ENCODE results near the gene PPP1R11.

DNA sequence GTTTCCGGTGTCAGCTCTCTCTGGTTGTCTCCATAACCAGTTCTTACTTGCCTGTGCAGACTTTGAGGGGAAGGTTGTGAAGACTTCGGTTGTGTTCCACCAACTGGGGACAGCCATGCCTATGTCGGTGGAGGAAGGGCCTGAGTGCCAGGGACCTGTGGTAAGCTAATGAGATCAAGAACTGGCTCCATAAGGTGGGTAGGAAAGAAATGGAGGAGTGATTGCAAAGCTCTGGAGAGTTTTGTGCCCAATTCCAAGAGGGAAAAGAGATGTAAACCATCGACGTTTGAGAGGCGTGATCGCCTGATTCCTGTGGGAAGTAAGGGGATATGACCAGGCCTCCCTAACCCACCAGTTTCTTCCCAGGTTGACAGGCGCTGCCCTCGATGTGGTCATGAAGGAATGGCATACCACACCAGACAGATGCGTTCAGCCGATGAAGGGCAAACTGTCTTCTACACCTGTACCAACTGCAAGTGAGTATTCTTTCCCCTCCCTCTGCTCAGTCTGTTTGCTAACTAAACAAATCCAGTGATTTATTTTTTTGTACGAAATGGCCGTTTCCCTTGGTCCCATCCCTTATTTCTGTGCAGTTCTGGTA, 5.0 kb upstream of the PPP1R11 start:
- TF ChIP-seq USF2 (IDR thresholded peaks at IDR 0.05; ENCODE audit: low read depth, low read length) (no peak), USF2 (CRISPR knock-in tag; IDR thresholded peaks at IDR 0.05; ENCODE audit: borderline replicate concordance) (no peak), CREB1 (IDR thresholded peaks at IDR 0.05) (no peak), CREB1 (CRISPR knock-in tag; IDR thresholded peaks at IDR 0.05) (no peak), HOXA5 (CRISPR knock-in tag; IDR thresholded peaks at IDR 0.05) (no peak), CTCF (CRISPR knock-in tag; IDR thresholded peaks at IDR 0.05) (no peak), NCOR1 (IDR thresholded peaks at IDR 0.05; ENCODE audit: borderline replicate concordance, low read length) (no peak), GABPA (IDR thresholded peaks at IDR 0.05; ENCODE audit: low read depth, low read length) (no peak), GABPA (CRISPR knock-in tag; IDR thresholded peaks at IDR 0.05; ENCODE audit: low read depth) (no peak), RFX5 (IDR thresholded peaks at IDR 0.05; ENCODE audit: low read depth, low read length) (no peak)
